Activated gamma-delta T cell treated with anti-CD3 and anti-CD28 coated beads, Interleukin-2, amount 50 U/mL, for 16 hours (primary cell): ENCODE results near the gene TMOD2.

Experiments
- DNase-seq: peaks from one replicate; pipeline ENCODE4 v3.0.0-alpha.2; 2020; ENCODE audit warnings: low read depth

TMOD2 gene

GRCh38 chr15:51825698-51826097 is 74.3 kb downstream of the TMOD2 start:
- no peak for DNase-seq

GRCh38 chr15:51828621-51829375 is 77.4 kb downstream of the TMOD2 start:
- no peak for DNase-seq

- peak; percentile 86 for DNase-seq
These were observed 78.2 kb downstream of the TMOD2 start, which contains the start of gene TMOD3 for GRCh38 chr15:51829376-51830275. TSS of gene TMOD3 (plus strand) at chr15:51829653. CDS start at chr15:51862885, 33,232 bp downstream.

- DNase-seq, result no peak
These were observed 78.9 kb downstream of the TMOD2 start for GRCh38 chr15:51830276-51830806.

GRCh38 chr15:51833772-51834171 is 82.4 kb downstream of the TMOD2 start:
- DNase-seq, result no peak

GRCh38 chr15:51837792-51838251 is 86.4 kb downstream of the TMOD2 start:
- no peak for DNase-seq

- no peak for DNase-seq
These were observed 86.9 kb downstream of the TMOD2 start for GRCh38 chr15:51838270-51838669.

GRCh38 chr15:51840692-51841091 is 89.3 kb downstream of the TMOD2 start:
- DNase-seq, result no peak

- no peak for DNase-seq
These were observed 90.1 kb downstream of the TMOD2 start for GRCh38 chr15:51841406-51842040.

GRCh38 chr15:51842265-51842664 is 90.9 kb downstream of the TMOD2 start:
- DNase-seq, result no peak

GRCh38 chr15:51842852-51843737 is 91.7 kb downstream of the TMOD2 start:
- no peak for DNase-seq

GRCh38 chr15:51844747-51845426 is 93.5 kb downstream of the TMOD2 start:
- no peak for DNase-seq

GRCh38 chr15:51846066-51846462 is 94.7 kb downstream of the TMOD2 start:
- DNase-seq, result no peak

GRCh38 chr15:51846463-51847230 is 95.2 kb downstream of the TMOD2 start:
- DNase-seq, result no peak

- DNase-seq, result no peak
These were observed 97.4 kb downstream of the TMOD2 start for GRCh38 chr15:51848811-51849210.

GRCh38 chr15:51849860-51850259 is 98.5 kb downstream of the TMOD2 start:
- DNase-seq, result no peak

- DNase-seq, result no peak
These were observed 102.6 kb downstream of the TMOD2 start for GRCh38 chr15:51853998-51854397.

- DNase-seq, result no peak
These were observed 104.2 kb downstream of the TMOD2 start for GRCh38 chr15:51855612-51856011.

GRCh38 chr15:51856714-51857380 is 105.5 kb downstream of the TMOD2 start:
- no peak for DNase-seq
